Measurements from ENCODE around the gene BAZ1B.
"Not testable (repeated sequence)": the region's sequence is repeated elsewhere in the genome, so short reads cannot be mapped to it uniquely, and the experiment has no call there.

The BAZ1B gene

DNA sequence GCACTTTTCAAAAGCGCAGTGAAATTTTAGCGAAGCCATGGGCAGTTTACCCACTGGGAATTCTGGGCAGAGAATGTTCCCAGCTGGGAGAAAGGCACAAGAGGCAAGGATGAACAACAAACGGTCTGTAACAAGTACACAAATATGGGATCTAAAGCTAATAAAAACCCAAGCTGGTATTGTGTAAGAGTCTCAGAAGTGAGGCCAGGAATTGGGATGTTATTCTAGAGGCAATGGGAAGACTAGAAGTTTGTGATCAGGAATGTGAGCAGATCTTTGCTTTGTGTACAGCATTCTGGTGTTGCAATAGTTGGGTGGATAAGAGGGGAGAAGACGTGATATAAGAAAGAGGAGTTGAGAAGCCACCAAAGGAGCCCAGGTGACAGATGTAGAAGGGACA is 73.5 kb downstream of the BAZ1B start:
- DNase-seq (ENCODE audit: low read depth in 2 of 2, low spot score in 1 of 2), result no peak

DNA sequence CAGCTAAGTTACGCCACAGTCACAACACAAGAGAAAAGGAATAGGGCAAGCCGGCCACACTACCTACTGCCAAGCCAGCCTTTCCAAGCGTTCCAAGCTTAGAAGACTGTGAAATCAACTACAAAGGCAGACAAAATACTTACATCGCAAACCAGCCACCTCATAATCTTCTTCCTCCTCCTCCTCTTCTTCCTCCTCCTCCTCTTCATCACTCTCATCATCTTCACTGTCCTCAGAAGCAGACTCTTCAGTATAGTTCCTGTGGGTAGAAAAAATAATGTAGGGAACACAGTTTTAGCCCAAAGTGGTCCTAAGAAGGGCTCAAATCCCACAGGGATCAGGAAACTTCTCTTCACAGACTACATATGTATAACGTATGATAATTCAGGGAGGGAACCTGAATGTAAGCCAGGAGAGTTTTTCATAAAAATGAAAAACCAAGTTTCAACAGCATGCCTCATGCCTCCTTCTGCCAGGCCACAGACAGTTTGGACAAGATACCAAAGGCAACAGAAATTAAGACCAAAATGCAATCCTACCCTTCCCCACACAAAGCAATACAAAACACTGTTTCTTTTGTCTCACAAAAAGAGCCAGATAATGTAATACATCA is 74.9 kb downstream of the BAZ1B start:
- DNase-seq (ENCODE audit: low read depth in 2 of 2, low spot score in 1 of 2), result no peak

DNA sequence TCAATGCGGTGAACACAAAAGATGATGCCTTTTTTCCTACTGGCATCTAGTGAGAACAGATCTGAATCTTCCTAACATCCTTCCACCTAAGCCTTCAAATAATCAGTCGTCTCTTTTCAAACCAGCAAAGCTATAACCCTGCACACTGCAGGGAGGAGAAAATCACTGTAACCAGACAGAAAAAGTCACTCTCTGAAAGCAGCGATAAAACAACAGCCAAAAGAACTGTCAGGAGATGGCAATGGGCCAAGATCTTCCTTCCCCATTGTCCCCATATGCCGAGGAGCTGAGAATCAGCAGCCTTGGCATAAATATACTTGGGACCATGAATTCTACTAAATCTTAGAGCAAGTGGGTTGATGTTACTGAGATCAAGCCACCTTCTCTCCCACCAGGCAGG is 75.4 kb downstream of the BAZ1B start:
- DNase-seq (ENCODE audit: low read depth in 2 of 2, low spot score in 1 of 2), result no peak

- no peak for DNase-seq (ENCODE audit: low read depth in 2 of 2, low spot score in 1 of 2)
These were observed 78.4 kb downstream of the BAZ1B start for GRCh38 chr7:73443548-73444255.

GRCh38 chr7:73442903-73443500 is 79.1 kb downstream of the BAZ1B start:
- no peak for DNase-seq (ENCODE audit: low read depth in 2 of 2, low spot score in 1 of 2)

- no peak for DNase-seq (ENCODE audit: low read depth in 2 of 2, low spot score in 1 of 2)
These were observed 79.7 kb downstream of the BAZ1B start for GRCh38 chr7:73442222-73442902.

DNA sequence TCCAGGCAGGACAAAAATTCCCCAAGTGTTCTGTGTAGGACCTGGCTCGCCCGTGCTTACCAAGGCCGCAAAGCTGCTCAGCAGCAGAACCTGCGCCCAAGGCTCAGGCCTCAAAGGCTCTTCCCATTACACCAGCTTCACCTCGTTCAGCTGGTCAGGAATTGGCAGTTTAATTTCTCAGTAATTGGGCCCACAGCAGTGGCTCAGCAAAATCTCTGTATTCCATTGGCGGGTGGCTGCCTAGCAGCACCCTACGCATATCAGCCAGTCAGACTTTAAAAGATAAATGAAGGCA is 82.7 kb downstream of the BAZ1B start:
- no peak for DNase-seq (ENCODE audit: low read depth in 2 of 2, low spot score in 1 of 2)

DNA sequence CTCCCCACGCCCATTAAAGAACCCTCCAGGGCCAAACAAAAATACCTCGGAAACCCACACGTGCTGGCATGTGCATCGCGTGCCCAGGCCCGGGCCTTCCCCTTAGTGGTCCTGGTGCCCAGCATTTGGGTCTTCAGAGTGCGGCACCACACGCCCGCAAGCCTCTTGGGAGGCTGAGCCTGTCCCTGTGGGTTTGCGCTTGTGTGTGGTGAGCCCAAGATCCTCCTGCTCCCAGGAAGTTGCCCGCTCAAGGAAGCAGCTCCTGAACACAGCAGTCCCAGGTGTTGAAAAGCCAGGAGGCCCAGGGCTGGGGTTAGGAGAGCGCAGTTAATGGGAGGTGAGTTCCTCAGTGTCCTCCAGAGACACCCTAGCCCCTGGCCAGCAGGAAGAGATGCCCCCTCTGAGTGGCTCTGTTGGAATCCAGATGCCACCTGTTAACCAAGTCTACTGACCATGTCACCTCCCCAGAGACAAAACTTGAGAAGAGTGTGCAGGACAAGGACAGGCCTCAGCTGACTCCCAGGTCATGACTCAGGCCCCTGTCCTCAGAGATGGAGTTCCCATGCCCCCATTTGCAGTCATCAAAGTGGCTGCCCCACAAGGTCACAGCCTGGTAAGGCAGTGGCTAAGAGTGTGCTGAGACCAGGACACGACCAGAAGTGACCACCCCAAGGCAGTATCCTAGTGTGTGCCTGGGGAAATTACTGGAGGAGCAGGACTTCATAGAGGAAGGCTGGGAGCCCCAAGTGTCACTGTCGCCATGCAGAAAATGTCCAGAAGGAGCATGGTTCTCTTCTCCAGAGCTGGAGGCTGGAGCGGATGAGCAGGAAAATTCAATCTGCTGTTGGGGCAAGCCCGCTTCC is 83.3 kb downstream of the BAZ1B start:
- no peak for DNase-seq (ENCODE audit: low read depth in 2 of 2, low spot score in 1 of 2)

DNA sequence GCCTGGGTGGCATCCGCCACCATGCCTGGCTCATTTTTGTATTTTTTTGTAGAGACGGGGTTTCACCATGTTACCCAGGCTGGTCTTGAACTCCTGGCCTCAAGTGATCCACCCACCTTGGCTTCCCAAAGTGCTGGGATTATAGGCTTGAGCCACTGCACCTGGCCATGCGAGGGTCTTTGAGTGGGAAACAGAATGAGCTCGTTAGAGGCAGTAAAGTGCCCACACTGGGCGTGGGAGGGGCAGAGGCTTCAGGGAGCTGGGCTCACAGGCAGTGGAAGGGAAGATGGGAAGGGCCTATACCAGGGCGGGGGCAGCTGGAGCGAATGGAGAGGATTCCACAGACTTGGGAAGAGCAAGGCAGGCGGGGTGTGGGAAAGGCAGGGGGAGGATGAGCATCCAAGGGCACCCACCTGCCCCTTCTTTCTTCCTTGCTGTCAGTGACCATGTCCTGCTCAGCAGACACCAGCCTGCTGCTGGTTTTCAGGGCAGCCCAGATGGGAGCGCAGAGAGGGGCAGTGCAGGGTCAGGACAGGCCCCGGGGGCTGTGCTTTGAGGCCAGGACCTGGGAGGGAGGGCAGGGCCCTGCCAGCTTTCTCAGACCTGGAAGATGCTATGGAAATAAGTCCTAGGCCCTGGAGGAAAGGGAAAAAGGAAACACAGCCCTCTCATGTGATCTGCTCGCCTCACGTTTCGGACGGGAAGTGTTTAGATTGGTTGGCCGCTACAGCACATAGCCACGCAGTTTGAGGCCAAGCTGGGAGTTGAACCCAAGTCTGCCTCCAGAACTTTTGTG is 84.3 kb downstream of the BAZ1B start:
- no peak for DNase-seq (ENCODE audit: low read depth in 2 of 2, low spot score in 1 of 2)

GRCh38 chr7:73437091-73437490 is 85.0 kb downstream of the BAZ1B start:
- DNase-seq (ENCODE audit: low read depth in 2 of 2, low spot score in 1 of 2), result no peak

DNA sequence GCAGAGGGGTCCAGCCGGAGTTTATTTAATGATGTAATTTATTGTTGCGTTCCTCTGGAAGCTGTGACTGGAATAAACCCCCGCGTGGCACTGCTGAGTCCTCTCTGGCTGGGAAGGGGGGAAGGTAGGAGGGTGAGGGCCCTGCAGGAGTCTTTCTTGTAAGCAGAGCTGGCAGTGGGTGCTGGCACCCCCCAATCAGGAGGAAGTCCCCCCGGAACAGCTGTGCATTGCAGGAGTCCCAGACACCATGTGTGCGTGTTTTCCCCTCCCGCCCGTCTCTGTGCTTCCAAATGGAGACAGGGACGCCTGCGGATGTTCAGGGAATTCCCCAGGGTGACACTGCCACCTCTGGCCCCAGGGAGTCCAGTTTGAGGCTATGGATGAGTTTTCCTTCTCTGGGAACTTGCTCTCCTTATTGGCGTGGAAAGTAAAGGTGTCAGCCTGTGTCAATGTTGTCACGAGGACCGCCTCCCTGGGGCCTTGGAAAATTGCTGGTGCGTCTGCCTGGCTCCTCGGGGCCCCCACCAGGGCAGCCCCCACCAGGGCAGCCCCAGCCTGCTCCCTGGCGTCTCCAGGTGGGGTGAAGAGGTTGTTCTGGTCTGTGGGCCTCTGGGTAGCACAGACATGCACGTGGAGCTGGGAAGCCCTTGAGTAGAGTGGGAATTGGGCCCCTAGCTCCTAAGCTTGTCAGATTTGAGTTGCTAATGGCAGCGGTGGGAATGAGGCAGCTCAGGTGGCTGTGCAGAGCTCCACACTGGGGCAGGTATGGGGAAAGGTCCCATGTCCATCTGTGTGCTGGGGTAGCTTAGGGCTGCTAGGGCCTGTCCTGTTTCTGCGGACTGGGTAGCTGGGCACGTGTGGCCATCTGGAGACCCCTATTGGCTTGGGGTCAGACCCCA is 85.8 kb downstream of the BAZ1B start:
- DNase-seq (ENCODE audit: low read depth in 2 of 2, low spot score in 1 of 2), result no peak

DNA sequence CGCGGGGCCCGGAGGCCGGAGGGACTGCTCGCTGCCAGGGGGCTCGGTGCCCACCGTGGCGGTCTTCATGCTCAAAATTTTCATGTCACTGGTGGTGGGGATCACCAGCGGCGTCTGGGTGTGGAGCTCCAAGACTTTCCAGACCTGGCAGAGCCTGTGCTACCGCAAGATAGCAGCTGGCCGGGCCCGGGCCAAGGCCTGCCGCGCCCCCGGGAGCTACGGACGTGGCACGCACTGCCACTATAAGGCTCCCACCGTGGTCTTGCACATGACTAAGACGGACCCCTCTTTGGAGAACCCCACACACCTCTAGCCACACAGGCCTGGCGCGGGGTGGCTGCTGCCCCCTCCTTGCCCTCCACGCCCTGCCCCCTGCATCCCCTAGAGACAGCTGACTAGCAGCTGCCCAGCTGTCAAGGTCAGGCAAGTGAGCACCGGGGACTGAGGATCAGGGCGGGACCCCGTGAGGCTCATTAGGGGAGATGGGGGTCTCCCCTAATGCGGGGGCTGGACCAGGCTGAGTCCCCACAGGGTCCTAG is 86.6 kb downstream of the BAZ1B start:
- DNase-seq (ENCODE audit: low read depth in 2 of 2, low spot score in 1 of 2), result no peak

DNA sequence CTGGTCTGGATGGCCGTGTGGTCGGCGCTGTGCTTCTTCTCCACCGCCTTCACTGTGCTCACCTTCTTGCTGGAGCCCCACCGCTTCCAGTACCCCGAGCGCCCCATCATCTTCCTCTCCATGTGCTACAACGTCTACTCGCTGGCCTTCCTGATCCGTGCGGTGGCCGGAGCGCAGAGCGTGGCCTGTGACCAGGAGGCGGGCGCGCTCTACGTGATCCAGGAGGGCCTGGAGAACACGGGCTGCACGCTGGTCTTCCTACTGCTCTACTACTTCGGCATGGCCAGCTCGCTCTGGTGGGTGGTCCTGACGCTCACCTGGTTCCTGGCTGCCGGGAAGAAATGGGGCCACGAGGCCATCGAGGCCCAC is 87.4 kb downstream of the BAZ1B start:
- DNase-seq (ENCODE audit: low read depth in 2 of 2, low spot score in 1 of 2), result no peak

GRCh38 chr7:73433924-73434700 is 88.0 kb downstream of the BAZ1B start:
- DNase-seq (ENCODE audit: low read depth in 2 of 2, low spot score in 1 of 2), result no peak

DNA sequence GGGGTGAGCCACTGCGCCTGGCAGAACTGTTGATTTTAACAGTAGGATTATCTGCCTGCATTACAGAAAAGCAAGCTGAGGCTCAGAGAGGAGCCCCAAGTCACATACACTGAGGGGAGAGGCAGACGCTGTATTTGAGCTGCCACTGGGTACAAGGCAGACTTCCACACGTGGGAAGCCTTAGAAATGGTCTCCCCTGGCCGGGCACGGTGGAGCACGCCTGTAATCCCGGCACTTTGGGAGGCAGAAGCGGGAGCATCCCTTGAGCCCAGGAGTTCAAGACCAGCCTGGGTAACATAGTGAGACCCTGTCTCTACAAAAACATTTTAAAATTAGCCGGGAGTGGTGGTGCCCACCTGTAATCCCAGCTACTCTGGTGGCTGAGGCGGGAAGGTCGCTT is 89.4 kb downstream of the BAZ1B start:
- DNase-seq (ENCODE audit: low read depth in 2 of 2, low spot score in 1 of 2), result no peak

DNA sequence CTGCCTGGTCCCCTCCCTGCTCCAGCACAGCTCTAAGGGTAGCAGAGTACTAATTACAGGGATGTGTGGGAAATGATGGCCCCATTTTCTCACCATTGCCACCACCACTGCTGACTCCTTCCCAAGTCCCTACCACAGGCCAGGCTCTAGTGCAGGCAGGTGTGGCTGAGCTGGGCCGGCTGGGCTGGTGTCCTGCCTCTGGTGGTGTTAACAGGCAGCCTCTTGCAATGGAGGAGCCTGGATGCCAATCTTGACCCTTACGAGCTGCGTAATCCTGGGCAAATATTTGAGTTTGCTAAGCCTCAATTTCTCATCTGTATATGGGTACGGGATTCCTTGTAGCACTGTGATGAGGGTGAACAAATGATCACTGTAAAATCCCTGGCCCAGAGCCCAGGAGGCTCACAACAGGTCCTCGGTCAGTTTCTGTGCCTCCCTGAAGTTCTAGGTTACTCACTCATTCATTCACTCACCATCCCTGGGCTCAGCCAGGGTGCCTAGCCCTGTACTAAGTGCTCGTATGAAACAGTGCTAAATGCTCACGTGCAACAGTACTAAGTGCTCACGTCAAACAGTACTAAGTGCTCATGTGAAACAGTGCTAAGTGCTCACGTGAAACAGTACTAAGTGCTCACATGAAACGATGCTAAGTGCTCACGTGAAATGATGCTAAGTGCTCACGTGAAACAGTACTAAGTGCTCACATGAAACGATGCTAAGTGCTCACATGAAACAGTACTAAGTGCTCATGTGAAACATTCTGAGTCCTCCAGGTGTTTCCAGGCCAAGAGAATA is 90.9 kb downstream of the BAZ1B start:
- DNase-seq (ENCODE audit: low read depth in 2 of 2, low spot score in 1 of 2), result no peak

DNA sequence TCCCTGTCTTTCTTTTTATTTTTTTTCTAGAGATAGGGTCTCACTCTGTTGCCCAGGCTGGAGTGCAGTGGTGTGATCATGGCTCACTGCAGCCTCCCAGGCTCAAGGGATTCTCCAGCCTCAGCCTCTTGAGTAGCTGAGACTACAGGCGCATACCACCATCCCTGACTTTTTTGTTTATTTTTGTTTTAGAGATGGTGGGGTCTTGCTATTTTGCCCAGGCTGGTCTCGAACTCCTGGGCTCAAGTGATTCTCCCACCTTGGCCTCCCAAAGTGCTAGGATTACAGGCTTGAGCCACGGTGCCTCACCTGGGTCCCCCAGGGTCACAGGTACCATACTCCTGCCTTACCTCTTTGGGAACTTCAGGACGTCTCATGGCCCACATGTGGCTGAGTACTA is 91.6 kb downstream of the BAZ1B start:
- not testable (repeated sequence) for DNase-seq (ENCODE audit: low read depth in 2 of 2, low spot score in 1 of 2)
